Measurements from ENCODE around the gene MYO5C.

DNA sequence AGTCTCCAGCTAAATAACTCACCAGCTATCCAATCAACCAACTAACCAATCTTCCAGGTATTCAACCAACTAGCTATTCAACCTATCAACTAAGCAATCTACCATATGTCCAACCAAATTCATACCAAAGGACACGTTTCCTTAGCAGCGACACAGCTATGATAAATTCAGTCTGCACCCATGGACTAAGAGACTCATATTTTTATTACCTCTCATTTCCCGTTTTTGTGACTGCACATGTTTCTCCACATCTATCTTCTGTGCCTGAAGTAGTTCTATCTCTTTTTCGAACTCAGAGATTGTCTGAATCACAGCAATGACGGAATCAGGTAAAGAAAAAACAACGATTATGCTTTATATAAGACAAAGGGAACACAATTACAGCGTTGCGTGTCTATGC is 70.4 kb downstream of the MYO5C start:
- TF ChIP-seq, protein P1, sequence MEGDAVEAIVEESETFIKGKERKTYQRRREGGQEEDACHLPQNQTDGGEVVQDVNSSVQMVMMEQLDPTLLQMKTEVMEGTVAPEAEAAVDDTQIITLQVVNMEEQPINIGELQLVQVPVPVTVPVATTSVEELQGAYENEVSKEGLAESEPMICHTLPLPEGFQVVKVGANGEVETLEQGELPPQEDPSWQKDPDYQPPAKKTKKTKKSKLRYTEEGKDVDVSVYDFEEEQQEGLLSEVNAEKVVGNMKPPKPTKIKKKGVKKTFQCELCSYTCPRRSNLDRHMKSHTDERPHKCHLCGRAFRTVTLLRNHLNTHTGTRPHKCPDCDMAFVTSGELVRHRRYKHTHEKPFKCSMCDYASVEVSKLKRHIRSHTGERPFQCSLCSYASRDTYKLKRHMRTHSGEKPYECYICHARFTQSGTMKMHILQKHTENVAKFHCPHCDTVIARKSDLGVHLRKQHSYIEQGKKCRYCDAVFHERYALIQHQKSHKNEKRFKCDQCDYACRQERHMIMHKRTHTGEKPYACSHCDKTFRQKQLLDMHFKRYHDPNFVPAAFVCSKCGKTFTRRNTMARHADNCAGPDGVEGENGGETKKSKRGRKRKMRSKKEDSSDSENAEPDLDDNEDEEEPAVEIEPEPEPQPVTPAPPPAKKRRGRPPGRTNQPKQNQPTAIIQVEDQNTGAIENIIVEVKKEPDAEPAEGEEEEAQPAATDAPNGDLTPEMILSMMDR (IDR thresholded peaks at IDR 0.05) = no peak
- TF ChIP-seq POLR2AphosphoS5 (IDR thresholded peaks at IDR 0.05) = no peak
- TF ChIP-seq EP300 (IDR thresholded peaks at IDR 0.05) = no peak
